Astrocyte (in vitro differentiated cells and primary cell): ENCODE results near the gene PTBP2. TPM values are rescaled to one million over a fixed set of nuclear protein-coding genes. Genes with fewer than 3 reads are reported as not detected.

Experiments used
- DNase-seq: peaks from one replicate; pipeline ENCODE4 v3.0.0-alpha.2; 2010; ENCODE audit warnings: low read depth
- FAIRE-seq: peaks from 2 replicates; lab custom pipeline; 2011; peaks lifted over from hg19 to GRCh38; lab: Jason Lieb, UNC
- H2AFZ ChIP-seq: 2 replicates; pipeline ENCODE4 v1.6.0; 2012; ENCODE audit warnings: low read depth, low read length, inconsistent platforms
- H3K27ac ChIP-seq: 2 replicates; pipeline ENCODE4 v1.5.1; 2011; ENCODE audit warnings: low read depth, low read length, inconsistent platforms
- H3K27me3 ChIP-seq: 2 replicates; pipeline ENCODE4 v1.6.0; 2011; ENCODE audit warnings: low read length, inconsistent platforms; ENCODE audit not compliant: insufficient read depth
- H3K36me3 ChIP-seq: 2 replicates; pipeline ENCODE4 v1.5.1; 2011; ENCODE audit warnings: low read length, inconsistent platforms; ENCODE audit not compliant: insufficient read depth
- H3K4me1 ChIP-seq: 2 replicates; pipeline ENCODE4 v1.5.1; 2011; ENCODE audit warnings: low read length, inconsistent platforms; ENCODE audit not compliant: insufficient read depth
- H3K4me2 ChIP-seq: 2 replicates; pipeline ENCODE4 v1.6.0; 2012; ENCODE audit warnings: low read length, inconsistent platforms
- H3K4me3 ChIP-seq: 2 replicates; pipeline ENCODE4 v1.5.1; 2011; ENCODE audit warnings: low read depth, mild to moderate bottlenecking, low read length, inconsistent platforms; ENCODE audit not compliant: insufficient read depth
- H3K79me2 ChIP-seq: 2 replicates; pipeline ENCODE4 v1.6.0; 2012; ENCODE audit warnings: mild to moderate bottlenecking, low read length, inconsistent platforms; ENCODE audit not compliant: insufficient read depth
- H3K9ac ChIP-seq: 2 replicates; pipeline ENCODE4 v1.6.0; 2012; ENCODE audit warnings: mild to moderate bottlenecking, low read length, inconsistent platforms
- H3K9me3 ChIP-seq: 2 replicates; pipeline ENCODE4 v1.5.1; 2012; ENCODE audit warnings: low read depth, mild to moderate bottlenecking, low read length, inconsistent platforms; ENCODE audit not compliant: insufficient read depth
- H4K20me1 ChIP-seq: 2 replicates; pipeline ENCODE4 v1.6.0; 2012; ENCODE audit warnings: low read length, inconsistent platforms; ENCODE audit not compliant: insufficient read depth
- H3K27ac Mint-ChIP-seq: one replicate; pipeline ENCODE4 v1.8.0; 2021; ENCODE audit warnings: mild to moderate bottlenecking, mixed read lengths; ENCODE audit not compliant: unreplicated experiment
- H3K27me3 Mint-ChIP-seq: one replicate; pipeline ENCODE4 v1.8.0; 2021; ENCODE audit warnings: low read depth, mixed read lengths; ENCODE audit not compliant: unreplicated experiment
- H3K36me3 Mint-ChIP-seq: one replicate; pipeline ENCODE4 v1.8.0; 2021; ENCODE audit warnings: low read depth, mixed read lengths; ENCODE audit not compliant: unreplicated experiment
- H3K4me1 Mint-ChIP-seq: one replicate; pipeline ENCODE4 v1.8.0; 2021; ENCODE audit warnings: low read depth, mixed read lengths; ENCODE audit not compliant: unreplicated experiment
- H3K4me3 Mint-ChIP-seq: one replicate; pipeline ENCODE4 v1.8.0; 2021; ENCODE audit warnings: mild to moderate bottlenecking, moderate library complexity, mixed read lengths; ENCODE audit not compliant: unreplicated experiment
- H3K9me3 Mint-ChIP-seq: one replicate; pipeline ENCODE4 v1.8.0; 2021; ENCODE audit warnings: mild to moderate bottlenecking, mixed read lengths; ENCODE audit not compliant: unreplicated experiment
- CTCF ChIP-seq: IDR thresholded peaks from 2 replicates; pipeline ENCODE4 v1.5.1; 2011; ENCODE audit warnings: low read depth, mild to moderate bottlenecking, inconsistent platforms, low read length, moderate library complexity; ENCODE audit not compliant: insufficient read depth
- EZH2 ChIP-seq: IDR thresholded peaks from 2 replicates; pipeline ENCODE4 v1.6.1; 2012; ENCODE audit warnings: mild to moderate bottlenecking, low read length, inconsistent platforms; ENCODE audit not compliant: insufficient read depth
- total RNA-seq: library from RNA; stranded (reverse); gene quantifications from 2 replicates; pipeline ENCODE4 v1.2.1, GENCODE V29; 2021

PTBP2 gene
- total RNA-seq, 1 donor from 2014 or later, result 20.7 TPM

DNA sequence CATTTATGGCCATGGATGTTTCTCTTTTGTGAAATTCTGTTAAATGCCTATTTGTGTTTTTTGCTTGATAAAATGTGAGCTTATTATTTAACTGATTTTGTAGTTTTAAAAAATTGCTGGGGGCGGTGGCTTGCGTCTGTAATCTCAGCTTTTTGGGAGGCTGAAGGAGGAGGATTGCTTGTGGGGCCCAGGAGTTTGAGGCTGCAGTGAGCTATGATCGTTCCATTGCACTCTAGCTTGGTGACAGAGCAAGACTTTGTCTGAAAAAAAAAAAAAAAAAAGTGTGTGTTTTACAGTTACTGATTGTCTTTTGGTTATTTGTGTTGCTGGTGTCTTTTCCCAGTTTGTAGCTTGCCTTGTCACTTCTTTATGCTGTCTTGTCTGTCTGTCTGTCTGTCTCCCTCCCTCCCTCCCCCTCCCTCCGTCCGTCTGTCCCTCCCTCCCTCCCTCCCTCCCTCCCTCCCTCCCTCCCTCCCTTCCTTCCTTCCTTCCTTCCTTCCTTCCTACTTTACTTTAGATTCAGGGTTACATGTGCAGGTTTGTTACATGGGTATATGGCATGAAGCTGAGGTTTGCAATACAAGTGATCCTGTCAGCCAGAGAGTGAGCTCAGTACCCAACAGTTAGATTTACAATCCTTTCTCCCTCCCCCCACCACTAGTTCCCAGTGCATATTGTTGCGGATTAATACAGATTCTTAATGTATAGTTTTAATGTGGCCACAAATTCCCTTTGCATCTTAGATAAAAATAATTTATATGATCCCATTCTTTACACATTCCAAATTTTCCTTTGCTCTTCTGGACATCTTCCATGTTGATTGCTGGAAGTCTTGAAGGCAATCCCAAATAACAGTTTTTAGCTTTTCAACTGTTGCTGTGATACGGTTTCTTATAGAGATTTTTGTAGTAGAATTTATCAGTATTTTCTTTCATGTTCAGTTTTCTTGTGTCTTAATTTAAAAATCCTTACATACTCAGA is 25.1 kb downstream of the PTBP2 start:
- no peak overlapping the region for H3K27ac Mint-ChIP-seq

DNA sequence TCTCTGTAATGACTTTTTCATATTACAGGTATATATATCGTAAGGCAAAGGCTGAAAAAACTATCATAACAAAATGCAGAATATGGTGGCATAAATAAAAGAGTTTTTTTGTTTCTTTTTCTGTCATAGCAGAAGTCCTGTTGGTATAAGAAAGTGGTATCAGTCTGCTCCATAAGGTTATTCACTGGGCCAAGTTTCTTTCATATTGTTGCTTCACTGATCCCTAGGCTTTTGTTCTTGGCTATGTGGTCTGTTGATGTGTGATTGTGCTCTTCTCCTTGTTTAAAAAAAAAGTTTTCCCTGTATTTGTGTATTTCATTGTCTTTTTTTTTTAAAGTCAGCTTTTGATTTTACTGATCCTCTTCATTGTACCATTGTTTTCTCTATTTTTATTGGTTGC is 26.0 kb downstream of the PTBP2 start:
- Histone ChIP-seq H3K27ac (no peak overlapping the region), H3K79me2 (peaks cover 99% of the 10 kb centered on the region), H3K36me3 (peaks cover 9% of the 10 kb centered on the region), H4K20me1 (peaks cover 53% of the 10 kb centered on the region), H3K9ac (no peak overlapping the region), H2AFZ (no peak overlapping the region), H3K9me3 (no peaks in the 10 kb centered on the region), H3K4me3 (no peak overlapping the region), H3K4me1 (no peaks in the 10 kb centered on the region), H3K27me3 (no peaks in the 10 kb centered on the region), H3K4me2 (no peak overlapping the region)
- no peak for FAIRE-seq
- Mint-ChIP-seq H3K4me1 (peaks cover 5% of the 10 kb centered on the region), H3K4me3 (no peak overlapping the region), H3K27me3 (no peaks in the 10 kb centered on the region), H3K36me3 (peaks cover 13% of the 10 kb centered on the region), H3K27ac (no peak overlapping the region), H3K9me3 (no peaks in the 10 kb centered on the region)
- TF ChIP-seq EZH2 (no peak), CTCF (no peak)
- no peak for DNase-seq

More for the DNA sequence above, 25.1 kb downstream of the PTBP2 start:
- Histone ChIP-seq H3K79me2 (peaks cover 99% of the 10 kb centered on the region), H4K20me1 (peaks cover 54% of the 10 kb centered on the region), H3K9me3 (no peaks in the 10 kb centered on the region), H3K4me2 (no peak overlapping the region), H3K4me3 (no peak overlapping the region), H3K4me1 (no peaks in the 10 kb centered on the region), H3K9ac (no peak overlapping the region), H2AFZ (no peak overlapping the region), H3K27ac (no peak overlapping the region), H3K36me3 (peaks cover 2% of the 10 kb centered on the region), H3K27me3 (no peaks in the 10 kb centered on the region)
- H3K9me3 Mint-ChIP-seq, result no peaks in the 10 kb centered on the region
- no peak for FAIRE-seq
- peaks cover 9% of the 10 kb centered on the region for H3K36me3 Mint-ChIP-seq
- no peaks in the 10 kb centered on the region for H3K27me3 Mint-ChIP-seq
- TF ChIP-seq EZH2 (no peak), CTCF (no peak)
- no peak overlapping the region for H3K4me3 Mint-ChIP-seq
- H3K4me1 Mint-ChIP-seq, result peaks cover 8% of the 10 kb centered on the region
- DNase-seq, result no peak

DNA sequence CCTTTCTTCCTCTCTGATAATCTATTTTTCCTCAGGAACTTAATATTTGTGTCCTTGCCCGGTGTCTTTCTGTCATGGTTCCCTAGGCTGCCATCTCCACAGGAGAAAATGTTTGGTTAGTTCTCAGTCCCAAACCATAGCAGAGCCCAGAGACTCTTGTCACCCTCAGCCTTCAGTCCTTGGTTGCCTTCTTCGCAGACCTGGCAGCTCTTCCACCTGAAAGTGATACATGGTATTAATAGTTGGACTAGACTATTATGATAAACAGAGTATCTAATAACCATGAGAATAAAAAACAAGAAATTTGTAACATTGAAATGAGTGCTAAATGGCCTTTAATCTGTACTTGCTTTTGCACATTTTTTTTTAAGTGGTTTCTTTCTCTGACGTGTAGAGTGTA is 26.5 kb downstream of the PTBP2 start:
- peaks cover 57% of the 10 kb centered on the region for H4K20me1 ChIP-seq
- H3K27me3 ChIP-seq, result no peaks in the 10 kb centered on the region
- FAIRE-seq (no peak), DNase-seq (no peak)
- H3K27ac Mint-ChIP-seq, result no peak overlapping the region
- H3K4me3 Mint-ChIP-seq, result no peak overlapping the region
- H3K9me3 ChIP-seq, result no peaks in the 10 kb centered on the region
- H3K36me3 ChIP-seq, result peaks cover 14% of the 10 kb centered on the region
- no peak overlapping the region for H2AFZ ChIP-seq
- H3K4me1 ChIP-seq, result no peaks in the 10 kb centered on the region
- H3K9me3 Mint-ChIP-seq, result no peaks in the 10 kb centered on the region
- H3K79me2 ChIP-seq, result peaks cover 99% of the 10 kb centered on the region
- no peak overlapping the region for H3K27ac ChIP-seq
- no peaks in the 10 kb centered on the region for H3K27me3 Mint-ChIP-seq
- TF ChIP-seq EZH2, result no peak
- no peak for TF ChIP-seq CTCF
- H3K4me3 ChIP-seq, result no peak overlapping the region
- peaks cover 15% of the 10 kb centered on the region for H3K36me3 Mint-ChIP-seq
- peaks cover 5% of the 10 kb centered on the region for H3K4me1 Mint-ChIP-seq
- no peak overlapping the region for H3K9ac ChIP-seq
- no peak overlapping the region for H3K4me2 ChIP-seq
